Erythroblast (primary cell): Measurements from ENCODE around the gene CNIH3.

Experiments used
- GATA1 ChIP-seq: IDR thresholded peaks from 2 replicates; pipeline ENCODE4 v1.6.1; 2011; ENCODE audit warnings: low read depth, mild to moderate bottlenecking, control low read depth, low read length, moderate library complexity
- POLR2A ChIP-seq: IDR thresholded peaks from 2 replicates; pipeline ENCODE4 v1.6.1; 2011; ENCODE audit warnings: mild to moderate bottlenecking, low read length

GRCh38 chr1:224637936-224638335, 21.8 kb downstream of the CNIH3 start:
- TF ChIP-seq POLR2A (no peak), GATA1 (no peak)
